ENCODE results near the gene RAB39B.
"Not testable (repeated sequence)": the region's sequence is repeated elsewhere in the genome, so short reads cannot be mapped to it uniquely, and the experiment has no call there.

The RAB39B gene, protein sequence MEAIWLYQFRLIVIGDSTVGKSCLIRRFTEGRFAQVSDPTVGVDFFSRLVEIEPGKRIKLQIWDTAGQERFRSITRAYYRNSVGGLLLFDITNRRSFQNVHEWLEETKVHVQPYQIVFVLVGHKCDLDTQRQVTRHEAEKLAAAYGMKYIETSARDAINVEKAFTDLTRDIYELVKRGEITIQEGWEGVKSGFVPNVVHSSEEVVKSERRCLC

DNA sequence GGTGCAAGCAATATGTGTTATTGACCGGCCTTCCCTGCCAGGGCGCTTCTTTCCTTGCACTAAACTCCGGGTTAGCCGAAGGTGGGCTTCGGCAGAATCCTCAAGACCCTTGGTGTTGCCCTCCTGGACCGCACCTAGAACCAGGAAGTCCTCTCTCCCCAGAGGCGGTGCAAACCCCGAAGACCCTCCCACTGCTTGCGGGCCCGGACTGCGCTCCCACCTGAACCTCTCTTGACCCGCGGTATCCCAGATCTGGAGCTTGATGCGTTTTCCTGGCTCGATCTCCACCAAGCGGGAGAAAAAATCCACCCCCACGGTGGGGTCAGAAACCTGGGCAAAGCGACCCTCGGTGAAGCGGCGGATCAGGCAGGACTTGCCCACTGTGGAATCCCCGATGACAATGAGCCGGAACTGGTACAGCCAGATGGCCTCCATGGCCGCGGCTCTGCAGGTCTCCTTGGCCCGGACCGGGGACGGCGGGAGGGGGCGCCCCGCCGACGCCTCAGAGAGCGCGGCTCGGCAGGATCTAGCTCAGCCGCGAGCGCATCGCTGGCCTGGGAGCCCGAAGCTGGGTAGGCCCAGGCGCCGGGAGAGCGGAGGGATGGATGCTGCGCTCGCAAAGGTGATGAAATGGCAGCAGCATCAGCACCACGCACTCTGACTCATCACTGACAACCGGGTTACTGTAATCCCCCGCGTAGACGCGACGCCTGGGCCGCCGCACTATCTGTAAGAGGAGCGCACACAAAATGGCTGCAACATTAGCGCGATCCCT is at the start of gene RAB39B:
RAB39B (minus strand) TSS at position 638 of the 775 bp plus-strand sequence; CDS start at position 435, 203 bp downstream.
- DNase-seq = peak; percentile 47

GRCh38 chrX:155313766-155314165 is 49.5 kb upstream of the RAB39B start:
- no peak for DNase-seq

- no peak for DNase-seq
Observed at GRCh38 chrX:155293771-155294170, 29.5 kb upstream of the RAB39B start.

- no peak for DNase-seq
Observed at GRCh38 chrX:155279873-155280272, 15.6 kb upstream of the RAB39B start.

DNA sequence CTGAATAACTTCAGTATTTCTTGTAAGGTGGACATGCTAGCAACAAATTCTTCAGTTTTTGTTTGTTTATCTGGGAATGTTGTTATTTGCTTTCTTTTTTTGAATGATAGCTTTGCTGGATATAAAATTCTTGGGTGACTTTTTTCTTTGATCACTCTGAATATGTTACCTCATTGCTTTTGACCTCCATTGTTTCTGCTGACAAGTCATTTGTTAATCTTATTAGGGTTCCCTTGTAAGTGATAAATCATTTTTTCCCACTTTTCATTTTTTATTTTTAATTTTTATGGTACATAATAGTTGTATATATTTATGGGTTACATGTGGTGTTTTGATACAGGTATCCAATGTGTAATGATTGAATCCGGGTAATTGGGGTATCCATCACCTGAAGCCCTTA is 6.7 kb upstream of the RAB39B start:
- DNase-seq = no peak

DNA sequence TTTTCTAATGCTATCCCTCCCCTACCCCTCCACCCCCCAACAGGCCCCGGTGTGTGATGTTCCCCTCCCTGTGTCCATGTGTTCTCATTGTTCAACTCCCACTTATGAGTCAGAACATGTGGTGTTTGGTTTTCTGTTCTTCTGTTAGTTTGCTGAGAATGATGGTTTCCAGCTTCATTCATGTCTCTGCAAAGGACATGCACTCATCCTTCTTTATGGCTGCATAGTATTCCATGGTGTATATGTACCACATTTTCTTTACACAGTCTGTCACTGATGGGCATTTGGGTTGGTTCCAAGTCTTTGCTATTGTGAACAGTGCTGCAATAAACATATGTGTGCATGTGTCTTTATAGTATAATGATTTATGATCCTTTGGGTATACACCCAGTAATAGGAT is 3.7 kb upstream of the RAB39B start:
- DNase-seq = not testable (repeated sequence)

GRCh38 chrX:155266439-155266838 is 2.1 kb upstream of the RAB39B start:
- no peak for DNase-seq

DNA sequence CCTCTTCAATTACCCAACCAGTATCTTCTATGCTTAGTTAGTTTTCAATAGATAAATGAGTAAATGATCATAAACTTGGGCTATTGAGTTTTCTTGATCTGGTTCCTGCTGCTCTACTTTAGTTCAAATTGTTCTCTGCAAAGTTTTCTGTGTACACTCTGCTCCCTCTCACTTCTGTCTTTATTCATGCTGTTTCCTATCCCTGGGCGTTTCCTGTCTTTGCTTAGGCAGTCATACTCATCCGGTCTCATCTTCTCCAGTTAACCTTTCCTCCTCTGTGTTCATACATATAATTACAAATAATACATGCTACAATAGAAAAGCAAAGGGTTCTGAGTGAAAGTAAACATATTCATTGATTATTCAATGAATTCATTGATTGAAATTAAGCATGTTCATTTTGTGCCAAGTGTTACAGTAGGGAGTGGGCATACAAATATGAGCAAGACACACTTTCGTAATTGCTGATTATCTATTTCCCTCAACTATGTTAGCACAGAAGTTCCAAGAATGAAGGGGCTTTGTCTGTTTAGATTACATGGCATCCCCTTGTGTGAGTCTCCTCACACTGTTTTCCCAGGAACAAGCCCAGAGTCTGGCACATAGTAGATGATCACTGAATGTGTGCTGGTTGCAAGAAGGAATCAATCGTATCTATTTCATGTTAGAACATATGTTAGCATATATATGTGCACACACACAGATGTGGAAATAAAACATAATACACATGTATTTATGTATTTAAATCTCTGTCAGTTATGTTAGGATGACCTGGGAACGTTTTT is 1.1 kb downstream of the RAB39B start:
- DNase-seq = no peak

DNA sequence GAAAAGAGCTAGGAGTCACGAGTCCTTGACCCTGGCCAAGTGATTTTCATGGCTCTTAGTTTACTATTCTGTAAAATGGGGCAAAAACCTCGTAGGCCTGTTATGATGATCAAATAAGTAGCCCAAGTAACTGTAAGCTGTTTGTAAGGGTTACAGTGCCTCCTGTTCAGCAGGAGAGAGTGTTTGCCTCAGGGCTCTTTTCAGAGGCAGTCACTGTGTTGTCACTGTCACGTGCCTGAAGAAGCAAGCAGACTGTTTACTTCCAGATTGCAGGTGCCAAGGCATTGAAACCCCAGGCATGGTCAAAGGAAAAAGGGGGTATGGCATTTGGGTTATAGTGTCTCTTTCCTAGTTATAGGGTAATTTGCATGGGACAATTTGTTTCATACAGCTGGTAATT is 4.5 kb downstream of the RAB39B start:
- DNase-seq = no peak

DNA sequence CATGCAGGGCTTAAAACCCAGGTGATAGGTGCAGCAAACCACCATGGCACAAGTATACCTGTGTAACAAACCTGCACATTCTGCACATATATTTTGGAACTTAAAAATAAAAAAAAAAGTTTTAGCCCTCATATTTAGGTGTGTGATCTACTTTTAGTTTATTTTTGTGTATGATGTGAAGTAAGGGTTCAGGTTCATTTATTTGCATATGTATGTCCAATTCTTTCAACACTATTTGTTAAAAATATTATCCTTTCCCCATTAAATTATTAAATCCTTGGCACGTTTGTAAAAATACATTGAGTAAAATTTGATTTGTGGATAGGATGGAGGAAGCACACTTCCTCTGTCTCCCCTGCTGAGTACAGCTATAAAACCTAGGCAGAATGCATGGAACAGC is 12.9 kb downstream of the RAB39B start:
- no peak for DNase-seq

GRCh38 chrX:155247497-155247896 is 16.8 kb downstream of the RAB39B start:
- no peak for DNase-seq

DNA sequence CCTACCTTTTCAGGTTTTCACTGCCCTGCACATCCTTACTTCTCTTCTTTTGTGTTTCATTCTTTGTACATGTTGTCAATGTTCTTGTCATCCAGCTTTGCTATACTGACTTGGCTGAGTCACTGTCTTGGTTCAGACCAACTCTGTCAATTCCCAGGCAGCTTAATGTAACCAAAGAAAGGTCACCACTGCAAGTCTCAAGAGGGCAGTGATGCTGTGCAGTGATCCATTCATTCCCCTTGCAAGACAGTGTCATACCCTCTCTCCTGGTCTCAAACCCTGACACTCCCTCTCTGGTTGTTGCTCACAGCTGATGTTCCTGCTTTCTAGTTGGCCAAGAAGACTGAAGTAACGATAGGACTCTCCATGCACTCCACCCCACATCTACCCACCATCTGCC is 17.5 kb downstream of the RAB39B start:
- DNase-seq = no peak

DNA sequence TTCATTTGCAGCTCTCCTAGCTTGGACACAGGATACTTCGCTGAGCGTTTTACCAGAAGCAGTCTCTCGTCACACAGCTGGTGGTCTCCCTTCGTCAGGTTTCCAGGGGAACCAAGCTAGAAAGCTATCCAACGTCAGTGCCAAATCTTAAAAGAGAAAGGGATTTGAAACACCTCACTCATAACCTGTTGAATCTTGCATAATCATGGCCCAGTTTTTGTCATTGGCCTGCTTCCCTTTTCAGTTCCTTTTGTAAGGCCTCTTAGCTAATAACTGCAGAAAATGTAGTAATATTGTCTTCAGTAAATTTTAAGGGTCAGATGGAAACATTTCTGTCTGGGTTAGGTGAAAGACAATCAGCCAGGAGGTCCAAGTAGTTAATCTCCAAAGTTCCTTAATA is 22.0 kb downstream of the RAB39B start:
- DNase-seq = no peak

GRCh38 chrX:155237719-155238118 is 26.6 kb downstream of the RAB39B start:
- DNase-seq = no peak

GRCh38 chrX:155235891-155236290 is 28.4 kb downstream of the RAB39B start:
- DNase-seq = no peak

DNA sequence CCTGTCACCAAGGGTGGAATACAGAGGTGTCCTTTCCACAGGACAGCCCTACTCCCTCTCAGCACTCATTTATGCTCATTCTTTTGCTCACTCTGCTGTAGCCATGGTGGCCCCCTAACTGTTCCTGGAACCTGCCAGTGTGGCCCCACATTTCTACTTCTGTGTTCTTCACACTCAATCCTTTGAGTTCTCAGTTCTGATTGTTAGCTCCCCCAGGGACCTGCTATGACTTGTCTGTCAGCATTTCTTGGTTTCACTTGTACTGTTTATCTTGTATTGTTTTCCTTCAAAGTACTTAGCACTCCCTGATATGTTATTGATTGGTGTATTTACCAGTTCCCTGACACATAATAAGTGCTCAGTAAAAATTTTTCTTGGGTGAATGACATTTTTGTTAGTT is 33.1 kb downstream of the RAB39B start:
- no peak for DNase-seq

- DNase-seq = no peak
Observed at GRCh38 chrX:155225774-155226173, 38.5 kb downstream of the RAB39B start.

- not testable (repeated sequence) for DNase-seq
Observed at GRCh38 chrX:155223746-155224145, 40.5 kb downstream of the RAB39B start.

GRCh38 chrX:155221351-155221750 is 42.9 kb downstream of the RAB39B start:
- DNase-seq = no peak

- DNase-seq = no peak
Observed at GRCh38 chrX:155218777-155219176, 45.5 kb downstream of the RAB39B start.

DNA sequence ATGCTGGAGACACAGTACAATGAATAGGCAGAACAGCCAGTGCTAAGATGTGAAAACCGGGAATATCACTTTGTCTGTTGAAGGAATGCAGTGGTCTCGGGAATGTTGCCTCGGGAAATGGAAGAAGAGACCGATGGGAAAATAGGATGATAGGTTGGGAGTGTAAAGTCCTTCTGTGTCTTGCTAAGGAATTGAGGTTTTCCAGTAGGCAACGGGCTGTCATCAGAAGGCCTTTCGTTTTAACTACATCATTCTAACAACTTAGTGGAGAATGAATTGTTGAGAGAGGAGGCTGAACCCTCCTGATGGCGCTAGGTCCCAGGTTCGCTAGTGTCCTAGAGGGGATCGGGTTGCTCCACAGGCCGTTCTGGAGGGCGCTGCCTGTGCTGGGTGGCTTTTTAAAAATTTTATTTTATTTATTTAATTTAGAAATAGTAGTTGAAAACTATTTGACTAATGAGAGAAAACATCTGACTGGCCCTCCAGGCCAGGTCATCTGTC is 47.3 kb downstream of the RAB39B start:
- DNase-seq = peak; percentile 24

DNA sequence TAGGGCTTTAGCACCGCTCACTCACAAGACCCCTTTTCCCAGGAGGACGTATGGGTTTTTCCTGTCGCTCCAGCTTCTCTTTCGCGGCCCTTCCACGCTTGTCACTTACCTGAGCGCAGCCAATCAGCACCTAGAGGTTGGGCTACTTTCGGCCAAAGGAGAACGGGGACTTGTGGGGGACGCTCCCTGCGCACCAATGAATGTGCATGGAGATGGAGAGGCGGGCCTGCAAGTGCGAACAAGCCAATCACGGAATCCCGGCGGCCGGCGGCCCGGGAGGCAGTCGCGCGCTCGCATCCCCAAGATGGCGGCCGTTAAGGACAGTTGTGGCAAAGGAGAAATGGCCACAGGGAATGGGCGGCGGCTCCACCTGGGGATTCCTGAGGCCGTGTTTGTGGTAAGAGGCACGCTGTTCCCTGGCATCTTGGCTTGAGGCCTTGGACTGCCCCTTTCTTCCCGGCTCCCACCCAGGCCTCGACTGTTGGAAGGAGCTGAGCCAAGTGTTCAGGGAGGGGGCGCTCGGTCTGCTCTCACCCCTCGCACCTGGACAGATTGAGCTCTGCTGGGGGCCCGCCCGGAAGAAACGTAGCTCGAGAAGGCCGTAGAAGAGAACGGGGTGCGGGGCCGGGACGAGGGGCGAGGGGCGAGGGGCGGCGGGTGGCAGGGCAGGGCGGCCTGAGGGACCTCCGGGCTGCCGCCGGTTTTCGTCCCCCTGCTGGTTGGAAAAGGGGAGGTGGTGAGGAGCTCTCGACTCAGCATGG is 47.9 kb downstream of the RAB39B start, which contains the start of gene VBP1:
VBP1 (plus strand) TSS at position 282 of the 761 bp plus-strand sequence; CDS start at position 305, 23 bp downstream.
- DNase-seq = peak; percentile 90

All from DMS79 (cell line).